Measurements from ENCODE around the gene KIF16B. TPM values are rescaled to one million over a fixed set of nuclear protein-coding genes. Genes with fewer than 3 reads are reported as not detected.

The KIF16B gene
- total RNA-seq, 4 donors from 2014 or later, result 15.7 to 29.0 (median 19.3) TPM

- ATAC-seq (ENCODE audit: low FRiP score), result no peak
- no peak for DNase-seq (ENCODE audit: low spot score)
- TF ChIP-seq CTCF (IDR thresholded peaks at IDR 0.05), result no peak
Measured at GRCh38 chr20:16352751-16353416, 220.4 kb downstream of the KIF16B start.

- TF ChIP-seq CTCF (IDR thresholded peaks at IDR 0.05), result no peak
- no peak for ATAC-seq (ENCODE audit: low FRiP score)
Measured at GRCh38 chr20:16352321-16352720, 220.9 kb downstream of the KIF16B start.

GRCh38 chr20:16351415-16351814 lies 221.8 kb downstream of the KIF16B start:
- no peak for ATAC-seq (ENCODE audit: low FRiP score)
- no peak for TF ChIP-seq CTCF (IDR thresholded peaks at IDR 0.05)
- no peak for DNase-seq (ENCODE audit: low spot score)

More at GRCh38 chr20:16352321-16352720, 220.9 kb downstream of the KIF16B start:
- DNase-seq (ENCODE audit: low spot score), result no peak

- ATAC-seq (ENCODE audit: low FRiP score), result no peak
- no peak for TF ChIP-seq CTCF (IDR thresholded peaks at IDR 0.05)
- no peak for DNase-seq (ENCODE audit: low spot score)
Measured at GRCh38 chr20:16350465-16350864, 222.8 kb downstream of the KIF16B start.

GRCh38 chr20:16349523-16350260 lies 223.6 kb downstream of the KIF16B start:
- DNase-seq (ENCODE audit: low spot score) (no peak), ATAC-seq (ENCODE audit: low FRiP score) (no peak)
- no peak for TF ChIP-seq CTCF (IDR thresholded peaks at IDR 0.05)

- DNase-seq (ENCODE audit: low spot score) (no peak), ATAC-seq (ENCODE audit: low FRiP score) (no peak)
- no peak for TF ChIP-seq CTCF (IDR thresholded peaks at IDR 0.05)
Measured at GRCh38 chr20:16346956-16347355, 226.3 kb downstream of the KIF16B start.

GRCh38 chr20:16337707-16338106 lies 235.5 kb downstream of the KIF16B start:
- DNase-seq (ENCODE audit: low spot score) (no peak), ATAC-seq (ENCODE audit: low FRiP score) (no peak)
- TF ChIP-seq CTCF (IDR thresholded peaks at IDR 0.05), result no peak
